H1 (cell line): Measurements from ENCODE around the gene UGT1A6. TPM values are rescaled to one million over a fixed set of nuclear protein-coding genes. Genes with fewer than 3 reads are reported as not detected.

Source experiments
- CTCF ChIA-PET: fragments of 300-600 bp; sonication (Branson Sonifier 250); formaldehyde crosslinking; loops from one replicate; lab custom pipeline; 2021; ENCODE audit not compliant: partially characterized antibody; lab: Charles Lee
- POLR2A ChIA-PET: fragments of 300-600 bp; sonication (Branson Sonifier 250); formaldehyde crosslinking; loops from one replicate; lab custom pipeline; 2021; ENCODE audit warnings: inconsistent platforms; ENCODE audit not compliant: partially characterized antibody; lab: Charles Lee
- DNase-seq, 2 experiments: peaks; one replicate each; pipeline versions ENCODE4 v3.0.0 to v3.0.0-alpha.2; 2010 to 2022; ENCODE audit warnings: low spot score in 2 of 2, low read depth in 1 of 2, mixed read lengths in 1 of 2
- FAIRE-seq: peaks from 2 replicates; lab custom pipeline; 2011; peaks lifted over from hg19 to GRCh38; lab: Jason Lieb, UNC
- H2AFZ ChIP-seq: 2 replicates; pipeline ENCODE4 v1.8.1; 2012; ENCODE audit warnings: low read length, inconsistent platforms
- H2AK5ac ChIP-seq: 2 replicates; pipeline ENCODE4 v1.6.1; 2013; ENCODE audit warnings: low read depth, low read length
- H2BK120ac ChIP-seq: replicated peaks from 2 replicates; pipeline ENCODE3; 2013; ENCODE audit warnings: low read depth, low read length, inconsistent platforms
- H2BK12ac ChIP-seq: 2 replicates; pipeline ENCODE4 v1.6.1; 2013; ENCODE audit warnings: low read depth, low read length
- H2BK15ac ChIP-seq: 2 replicates; pipeline ENCODE4 v1.6.1; 2013; ENCODE audit warnings: low read length
- H2BK20ac ChIP-seq: 2 replicates; pipeline ENCODE4 v1.6.1; 2013; ENCODE audit warnings: low read length
- H2BK5ac ChIP-seq: 2 replicates; pipeline ENCODE4 v1.6.1; 2013; ENCODE audit warnings: low read depth, low read length
- H3K14ac ChIP-seq: 2 replicates; pipeline ENCODE4 v1.6.1; 2013; ENCODE audit warnings: inconsistent platforms; ENCODE audit not compliant: insufficient read length
- H3K18ac ChIP-seq: 2 replicates; pipeline ENCODE4 v1.6.1; 2013; ENCODE audit warnings: low read length; ENCODE audit errors: extremely low read depth
- H3K23ac ChIP-seq: 2 replicates; pipeline ENCODE4 v1.6.1; 2013; ENCODE audit warnings: inconsistent platforms; ENCODE audit not compliant: insufficient read length
- H3K23me2 ChIP-seq: 2 replicates; pipeline ENCODE4 v1.6.1; 2013; ENCODE audit warnings: low read depth, low read length
- H3K27ac ChIP-seq: 2 replicates; pipeline ENCODE4 v1.6.1; 2011; ENCODE audit warnings: low read depth, low read length, inconsistent platforms
- H3K27me3 ChIP-seq, 4 experiments: replicated peaks in 1 of 4; 1 replicate in 1 of 4; 2 replicates in 3 of 4; pipeline versions ENCODE4 v1.6.1 to v1.8.1; 2011 to 2013; ENCODE audit warnings: low read length in 3 of 4, mild to moderate bottlenecking in 3 of 4, inconsistent platforms in 2 of 4, mixed read lengths in 2 of 4, moderate library complexity in 1 of 4; ENCODE audit not compliant: control insufficient read depth in 3 of 4, insufficient read depth in 3 of 4; ENCODE audit errors: extremely low read depth in 1 of 4
- H3K36me3 ChIP-seq, 4 experiments: 2 replicates each; pipeline versions ENCODE4 v1.6.1 to v1.8.1; 2011 to 2013; ENCODE audit warnings: mild to moderate bottlenecking in 4 of 4, low read length in 3 of 4, moderate library complexity in 2 of 4, control low read depth in 1 of 4, inconsistent platforms in 1 of 4; ENCODE audit not compliant: insufficient read depth in 4 of 4, control insufficient read depth in 2 of 4
- H3K4ac ChIP-seq: replicated peaks from 2 replicates; pipeline ENCODE3; 2013; ENCODE audit warnings: low read length, low read depth, mixed read lengths, inconsistent platforms; ENCODE audit not compliant: insufficient read length
- H3K4me1 ChIP-seq, 4 experiments: replicated peaks in 1 of 4; 1 replicate in 1 of 4; 2 replicates in 3 of 4; pipeline versions ENCODE4 v1.6.1 to v1.8.1; 2011 to 2013; ENCODE audit warnings: low read length in 3 of 4, inconsistent platforms in 2 of 4, mixed read lengths in 1 of 4; ENCODE audit not compliant: insufficient read depth in 4 of 4, control insufficient read depth in 3 of 4
- H3K4me2 ChIP-seq, 2 experiments: 2 replicates each; pipeline versions ENCODE4 v1.6.1 to v1.8.1; 2011 to 2013; ENCODE audit warnings: low read depth in 2 of 2, low read length in 2 of 2, control low read depth in 1 of 2, inconsistent platforms in 1 of 2, mild to moderate bottlenecking in 1 of 2; ENCODE audit not compliant: insufficient read depth in 1 of 2
- H3K4me3 ChIP-seq, 4 experiments: fragments of 200-600, 300-600 bp in 1 of 4; sonication (generic), shearing (Covaris generic), sonication (Bioruptor Twin) in 1 of 4; 2 replicates each; pipeline versions ENCODE4 v1.5.1 to v1.8.1; 2011 to 2016; ENCODE audit warnings: low read length in 4 of 4, low read depth in 3 of 4, control low read depth in 2 of 4, inconsistent platforms in 2 of 4, mild to moderate bottlenecking in 2 of 4, mixed read lengths in 1 of 4, moderate library complexity in 1 of 4; ENCODE audit not compliant: insufficient read depth in 2 of 4; ENCODE audit errors: extremely low read depth in 1 of 4
- H3K56ac ChIP-seq: replicated peaks from 2 replicates; pipeline ENCODE3; 2013; ENCODE audit warnings: low read depth, mild to moderate bottlenecking, mixed read lengths, low read length, inconsistent platforms; ENCODE audit not compliant: insufficient read length
- H3K79me1 ChIP-seq: 2 replicates; pipeline ENCODE4 v1.6.1; 2013; ENCODE audit warnings: low read depth, low read length, control low read depth
- H3K79me2 ChIP-seq, 2 experiments: 2 replicates each; pipeline versions ENCODE4 v1.6.1 to v1.8.1; 2012 to 2013; ENCODE audit warnings: low read length in 2 of 2, mild to moderate bottlenecking in 2 of 2, inconsistent platforms in 1 of 2; ENCODE audit not compliant: insufficient read depth in 2 of 2, control insufficient read depth in 1 of 2
- H3K9ac ChIP-seq, 4 experiments: replicated peaks in 1 of 4; 1 replicate in 1 of 4; 2 replicates in 3 of 4; pipeline versions ENCODE4 v1.6.1 to v1.8.1; 2011 to 2013; ENCODE audit warnings: low read depth in 3 of 4, low read length in 3 of 4, control low read depth in 2 of 4, mild to moderate bottlenecking in 2 of 4, moderate library complexity in 2 of 4, inconsistent platforms in 1 of 4; ENCODE audit errors: extremely low read depth in 1 of 4
- H3K9me3 ChIP-seq, 2 experiments: 2 replicates each; pipeline versions ENCODE4 v1.6.1 to v1.8.1; 2012 to 2013; ENCODE audit warnings: mild to moderate bottlenecking in 2 of 2, moderate library complexity in 2 of 2, control low read depth in 1 of 2, inconsistent platforms in 1 of 2, low read depth in 1 of 2, low read length in 1 of 2, mixed read lengths in 1 of 2; ENCODE audit not compliant: insufficient read depth in 2 of 2
- H4K20me1 ChIP-seq, 2 experiments: replicated peaks in 1 of 2; 2 replicates each; pipeline versions ENCODE3 to v1.8.1; 2011 to 2013; ENCODE audit warnings: inconsistent platforms in 2 of 2, low read length in 2 of 2, mild to moderate bottlenecking in 1 of 2; ENCODE audit not compliant: insufficient read depth in 2 of 2, control insufficient read depth in 1 of 2
- H4K5ac ChIP-seq: 2 replicates; pipeline ENCODE4 v1.6.1; 2013; ENCODE audit warnings: low read length, low read depth, mixed read lengths, inconsistent platforms; ENCODE audit not compliant: insufficient read length
- H4K8ac ChIP-seq: 2 replicates; pipeline ENCODE4 v1.8.0; 2013; ENCODE audit warnings: mild to moderate bottlenecking, moderate library complexity, low read length, inconsistent platforms; ENCODE audit not compliant: insufficient read depth; ENCODE audit errors: extremely low read depth
- H4K91ac ChIP-seq: replicated peaks from 2 replicates; pipeline ENCODE3; 2013; ENCODE audit warnings: low read length, mixed read lengths, inconsistent platforms; ENCODE audit not compliant: insufficient read length
- ASH2L ChIP-seq: fragments of 200-600, 300-600 bp; sonication (generic); IDR thresholded peaks from one replicate; pipeline ENCODE4 v1.7.1; 2017; ENCODE audit warnings: low read length
- EZH2 ChIP-seq: fragments of 200-600 bp; sonication (generic); IDR thresholded peaks from 2 replicates; pipeline ENCODE4 v1.7.1; 2012; ENCODE audit warnings: low read depth, mild to moderate bottlenecking, moderate library complexity, low read length, inconsistent platforms; ENCODE audit not compliant: severe bottlenecking
- HDAC6 ChIP-seq: IDR thresholded peaks from one replicate; pipeline ENCODE4 v1.7.1; 2012; ENCODE audit warnings: low read depth, mild to moderate bottlenecking, inconsistent platforms, low read length, moderate library complexity
- KDM1A ChIP-seq: fragments of 200-600, 300-600 bp; sonication (generic); IDR thresholded peaks from 2 replicates; pipeline ENCODE4 v1.7.1; 2016; ENCODE audit warnings: mild to moderate bottlenecking, low read length, borderline replicate concordance
- KDM4A ChIP-seq: IDR thresholded peaks from one replicate; pipeline ENCODE4 v1.7.1; 2012; ENCODE audit warnings: low read depth, mild to moderate bottlenecking, moderate library complexity, low read length, inconsistent platforms; ENCODE audit not compliant: severe bottlenecking
- PHF8 ChIP-seq: fragments of 200-600 bp; sonication (generic); conservative IDR thresholded peaks from 2 replicates; pipeline ENCODE4 v1.7.1; 2012; ENCODE audit warnings: low read depth, mild to moderate bottlenecking, inconsistent platforms, low read length, moderate library complexity
- RFX5 ChIP-seq: IDR thresholded peaks from 2 replicates; pipeline ENCODE4 v1.6.1; 2011; ENCODE audit warnings: low read depth, low read length, improper control_type of control experiment, borderline replicate concordance
- SIRT6 ChIP-seq: IDR thresholded peaks from one replicate; pipeline ENCODE4 v1.7.1; 2012; ENCODE audit warnings: low read length, inconsistent platforms
- TCF12 ChIP-seq: IDR thresholded peaks from 2 replicates; pipeline ENCODE4 v1.6.1; 2011; ENCODE audit warnings: low read depth, mild to moderate bottlenecking, low read length
- polyA plus RNA-seq, 7 experiments: library from polyadenylated mRNA; depleted of rRNA in 3 of 7; stranded (reverse) in 5 of 7; unstranded in 2 of 7; fragments of >200 nt in 5 of 7; fragments of 200-250 nt in 2 of 7; gene quantifications; 1 replicate in 5 of 7; 2 replicates in 1 of 7; 4 replicates in 1 of 7; pipeline versions ENCODE4 v1.2.1 to v1.2.3, GENCODE V29; 2011 to 2013; ENCODE audit warnings: missing spikeins in 2 of 7, mixed read lengths in 2 of 7
- total RNA-seq: library from RNA; stranded (reverse); fragmentation: NEBNext Ultra II Directional; extraction: Animal tissue kit (Norgen Biotek cat#: 25700); gene quantifications from 2 replicates; pipeline ENCODE4 v1.2.1, GENCODE V29; 2021
- TF ChIP-seq, protein P1 (sequence below): IDR thresholded peaks from 2 replicates; pipeline ENCODE4 v1.6.1; 2012; ENCODE audit warnings: inconsistent platforms

Gene UGT1A6
- total and polyA plus RNA-seq, 2 of the 8 experiments (the other 6 are each of a cell fraction or from before 2014, with no cell fraction given) = not detected

DNA sequence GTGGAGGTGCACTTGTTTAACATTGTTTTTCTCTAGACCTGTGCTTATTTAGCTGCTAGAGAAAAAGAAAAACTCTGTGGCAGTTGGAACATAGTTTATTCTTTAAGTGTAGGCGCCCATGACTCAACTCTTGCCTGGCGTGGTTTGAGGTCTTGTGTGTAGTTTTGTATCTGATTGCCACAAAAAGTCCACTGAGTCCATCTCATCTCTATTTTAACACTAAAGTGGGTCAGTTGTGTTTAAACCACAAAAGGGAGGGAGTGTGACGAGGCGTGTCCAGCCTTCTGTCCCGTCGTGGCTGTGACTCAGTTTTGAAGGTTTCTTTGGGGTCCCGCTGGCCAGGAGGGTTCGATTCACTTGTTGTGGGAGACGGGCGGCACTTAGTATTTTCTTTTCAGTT is 36.2 kb upstream of the UGT1A6 start (continued):
- no peak for TF ChIP-seq RFX5

DNA sequence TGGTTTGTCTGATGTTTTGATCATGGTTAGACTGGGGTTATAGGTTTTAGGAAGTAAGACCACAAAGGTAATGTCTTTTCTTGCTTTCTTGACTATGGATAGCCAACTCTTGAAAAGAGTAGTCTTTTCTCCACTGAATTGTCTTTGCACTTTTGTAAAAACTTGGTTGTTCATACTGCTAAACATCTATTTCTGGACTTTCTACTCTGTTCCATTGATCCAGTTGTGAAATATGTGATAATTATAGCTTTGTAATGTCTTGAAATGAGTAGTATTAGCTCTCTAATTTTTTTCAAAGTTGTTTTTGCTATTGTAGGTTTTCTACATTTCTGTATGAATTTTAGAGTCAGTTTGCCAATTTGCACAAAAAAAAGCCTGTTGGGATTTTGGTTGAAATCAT is 34.1 kb upstream of the UGT1A6 start:
- DNase-seq = no peak

More for the DNA sequence above, 34.1 kb upstream of the UGT1A6 start:
- H4K8ac ChIP-seq = no peak overlapping the region
- H3K4me2 ChIP-seq = no peak overlapping the region
- no peak overlapping the region for H3K4ac ChIP-seq
- no peak overlapping the region for H2BK12ac ChIP-seq
- no peak overlapping the region for H2BK15ac ChIP-seq
- H3K23ac ChIP-seq = no peak overlapping the region
- no peak overlapping the region for H3K56ac ChIP-seq
- H2AFZ ChIP-seq = no peak overlapping the region
- H3K27ac ChIP-seq = no peak overlapping the region
- H3K4me1 ChIP-seq = no peaks in the 10 kb centered on the region
- H3K9ac ChIP-seq = no peak overlapping the region
- H3K18ac ChIP-seq = no peak overlapping the region
- POLR2A ChIA-PET = no interaction called here
- H3K79me2 ChIP-seq = no peaks in the 10 kb centered on the region
- no peak overlapping the region for H4K91ac ChIP-seq
- no peak for FAIRE-seq
- no peak overlapping the region for H2BK120ac ChIP-seq
- no peak overlapping the region for H2BK20ac ChIP-seq
- H3K36me3 ChIP-seq = no peaks in the 10 kb centered on the region
- CTCF ChIA-PET = no interaction called here
- H3K27me3 ChIP-seq = no peaks in the 10 kb centered on the region
- no peaks in the 10 kb centered on the region for H4K20me1 ChIP-seq
- no peak overlapping the region for H3K4me3 ChIP-seq
- H3K79me1 ChIP-seq = no peaks in the 10 kb centered on the region
- no peak for TF ChIP-seq SIRT6
- no peak for TF ChIP-seq KDM1A
- TF ChIP-seq KDM4A = no peak
- no peak for TF ChIP-seq ASH2L
- TF ChIP-seq, protein P1, sequence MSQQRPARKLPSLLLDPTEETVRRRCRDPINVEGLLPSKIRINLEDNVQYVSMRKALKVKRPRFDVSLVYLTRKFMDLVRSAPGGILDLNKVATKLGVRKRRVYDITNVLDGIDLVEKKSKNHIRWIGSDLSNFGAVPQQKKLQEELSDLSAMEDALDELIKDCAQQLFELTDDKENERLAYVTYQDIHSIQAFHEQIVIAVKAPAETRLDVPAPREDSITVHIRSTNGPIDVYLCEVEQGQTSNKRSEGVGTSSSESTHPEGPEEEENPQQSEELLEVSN = no peak
- TF ChIP-seq TCF12 = no peak
- TF ChIP-seq EZH2 = no peak
- TF ChIP-seq PHF8 = no peak
- TF ChIP-seq RFX5 = no peak
- TF ChIP-seq HDAC6 = no peak
- no peak overlapping the region for H3K14ac ChIP-seq
- no peak overlapping the region for H2BK5ac ChIP-seq
- H4K5ac ChIP-seq = no peak overlapping the region
- H2AK5ac ChIP-seq = no peak overlapping the region
- no peaks in the 10 kb centered on the region; the same call in 1 of the 2 replicates for H3K23me2 ChIP-seq
- no peaks in the 10 kb centered on the region for H3K9me3 ChIP-seq
